Endothelial cell (in vitro differentiated cells): ENCODE results near the gene CARMIL1. TPM values are rescaled to one million over a fixed set of nuclear protein-coding genes. Genes with fewer than 3 reads are reported as not detected.

Experiments
- DNase-seq: peaks from one replicate; pipeline ENCODE4 v3.0.0; 2021; ENCODE audit warnings: low spot score
- H3K27ac Mint-ChIP-seq: one replicate; pipeline ENCODE4 v1.8.0; 2021; ENCODE audit warnings: mixed read lengths, inconsistent platforms; ENCODE audit not compliant: unreplicated experiment
- H3K27me3 Mint-ChIP-seq: one replicate; pipeline ENCODE4 v1.8.0; 2021; ENCODE audit warnings: mild to moderate bottlenecking, moderate library complexity, mixed read lengths, inconsistent platforms; ENCODE audit not compliant: unreplicated experiment
- H3K36me3 Mint-ChIP-seq: one replicate; pipeline ENCODE4 v1.8.0; 2021; ENCODE audit warnings: mild to moderate bottlenecking, low read depth, mixed read lengths, inconsistent platforms; ENCODE audit not compliant: unreplicated experiment
- H3K4me1 Mint-ChIP-seq: one replicate; pipeline ENCODE4 v1.8.0; 2021; ENCODE audit warnings: mild to moderate bottlenecking, mixed read lengths, inconsistent platforms; ENCODE audit not compliant: unreplicated experiment
- H3K4me3 Mint-ChIP-seq: one replicate; pipeline ENCODE4 v1.8.0; 2021; ENCODE audit warnings: mild to moderate bottlenecking, mixed read lengths, inconsistent platforms; ENCODE audit not compliant: unreplicated experiment
- H3K9me3 Mint-ChIP-seq: one replicate; pipeline ENCODE4 v1.8.0; 2021; ENCODE audit warnings: mixed read lengths, inconsistent platforms; ENCODE audit not compliant: unreplicated experiment
- total RNA-seq: library from RNA; stranded (reverse); fragmentation: NEBNext Ultra II Directional; extraction: Animal tissue kit (Norgen Biotek cat#: 25700); gene quantifications from one replicate; pipeline ENCODE4 v1.2.1, GENCODE V29; 2021; ENCODE audit not compliant: unreplicated experiment
- TF ChIP-seq, protein P1 (sequence below): fragments of 200-600 bp; sonication (generic); IDR thresholded peaks from one replicate; pipeline ENCODE4 v1.5.0; 2021; ENCODE audit warnings: antibody characterized with exemption; ENCODE audit not compliant: unreplicated experiment

CARMIL1 gene
- total RNA-seq, 1 donor from 2014 or later, result 32.5 TPM

DNA sequence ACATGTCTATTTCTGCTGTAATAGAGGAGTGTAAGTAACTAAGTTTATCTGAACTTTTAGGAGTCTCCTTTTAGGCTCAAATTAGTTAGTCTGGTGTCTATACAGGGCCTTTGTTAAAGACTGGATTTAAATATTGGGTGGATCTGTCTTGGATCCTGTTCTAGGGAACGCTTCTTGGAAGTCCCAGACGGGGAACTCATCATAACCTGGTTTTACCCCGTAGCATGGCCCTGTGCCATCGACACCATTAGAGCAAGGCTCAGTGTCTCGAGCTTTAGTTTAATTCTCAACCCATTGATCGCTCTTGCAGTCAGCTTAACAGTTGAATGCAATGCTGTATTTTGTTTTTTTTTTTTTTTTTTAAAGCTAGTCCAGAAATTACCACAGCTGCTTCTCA is 89.9 kb downstream of the CARMIL1 start:
- no peak overlapping the region for H3K4me3 Mint-ChIP-seq
- no peak overlapping the region for H3K27ac Mint-ChIP-seq
- no peaks in the 10 kb centered on the region for H3K9me3 Mint-ChIP-seq
- DNase-seq, result no peak
- TF ChIP-seq, protein P1, sequence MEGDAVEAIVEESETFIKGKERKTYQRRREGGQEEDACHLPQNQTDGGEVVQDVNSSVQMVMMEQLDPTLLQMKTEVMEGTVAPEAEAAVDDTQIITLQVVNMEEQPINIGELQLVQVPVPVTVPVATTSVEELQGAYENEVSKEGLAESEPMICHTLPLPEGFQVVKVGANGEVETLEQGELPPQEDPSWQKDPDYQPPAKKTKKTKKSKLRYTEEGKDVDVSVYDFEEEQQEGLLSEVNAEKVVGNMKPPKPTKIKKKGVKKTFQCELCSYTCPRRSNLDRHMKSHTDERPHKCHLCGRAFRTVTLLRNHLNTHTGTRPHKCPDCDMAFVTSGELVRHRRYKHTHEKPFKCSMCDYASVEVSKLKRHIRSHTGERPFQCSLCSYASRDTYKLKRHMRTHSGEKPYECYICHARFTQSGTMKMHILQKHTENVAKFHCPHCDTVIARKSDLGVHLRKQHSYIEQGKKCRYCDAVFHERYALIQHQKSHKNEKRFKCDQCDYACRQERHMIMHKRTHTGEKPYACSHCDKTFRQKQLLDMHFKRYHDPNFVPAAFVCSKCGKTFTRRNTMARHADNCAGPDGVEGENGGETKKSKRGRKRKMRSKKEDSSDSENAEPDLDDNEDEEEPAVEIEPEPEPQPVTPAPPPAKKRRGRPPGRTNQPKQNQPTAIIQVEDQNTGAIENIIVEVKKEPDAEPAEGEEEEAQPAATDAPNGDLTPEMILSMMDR, result no peak
- peaks cover 34% of the 10 kb centered on the region for H3K4me1 Mint-ChIP-seq
- H3K36me3 Mint-ChIP-seq, result no peaks in the 10 kb centered on the region
- peaks cover 3% of the 10 kb centered on the region for H3K27me3 Mint-ChIP-seq

DNA sequence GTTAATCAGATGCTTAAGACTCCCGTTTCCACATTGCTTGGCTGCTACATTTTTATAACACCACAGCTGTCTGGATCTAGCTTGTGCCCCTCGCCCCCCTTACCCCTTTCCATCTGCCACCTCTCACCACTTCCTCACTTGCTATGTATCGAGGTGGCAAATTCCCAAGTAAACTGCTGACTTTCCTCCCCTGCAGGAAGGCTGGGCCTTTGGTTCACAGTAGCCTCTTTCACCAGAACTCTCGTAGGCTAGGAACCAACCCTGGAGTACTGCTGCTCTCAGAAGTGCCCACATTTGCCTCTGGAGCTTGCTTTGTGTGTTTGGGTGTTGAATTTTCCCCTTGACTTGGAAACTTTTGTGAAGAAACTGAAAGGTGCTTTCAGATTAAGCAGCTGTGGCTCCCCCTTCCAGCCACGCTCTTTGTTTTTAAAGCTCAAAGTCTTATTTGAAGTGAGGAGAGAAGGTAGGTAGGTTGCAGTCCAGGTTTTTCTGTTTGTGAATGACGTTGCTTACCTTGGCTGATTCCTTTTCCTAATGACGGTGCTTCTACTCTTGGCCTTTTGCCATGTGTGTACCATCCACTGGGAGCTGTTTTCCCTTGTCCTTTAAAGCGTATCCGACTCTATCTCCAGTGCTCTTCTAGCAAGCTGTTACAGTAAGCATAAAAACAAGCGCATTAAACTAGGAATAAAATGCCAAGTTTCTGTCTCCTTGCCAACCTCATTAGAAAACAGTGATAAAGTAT is 90.4 kb downstream of the CARMIL1 start:
- peaks cover 34% of the 10 kb centered on the region for H3K4me1 Mint-ChIP-seq
- peak overlapping the region; percentile 45 for H3K27ac Mint-ChIP-seq
- no peaks in the 10 kb centered on the region for H3K36me3 Mint-ChIP-seq

DNA sequence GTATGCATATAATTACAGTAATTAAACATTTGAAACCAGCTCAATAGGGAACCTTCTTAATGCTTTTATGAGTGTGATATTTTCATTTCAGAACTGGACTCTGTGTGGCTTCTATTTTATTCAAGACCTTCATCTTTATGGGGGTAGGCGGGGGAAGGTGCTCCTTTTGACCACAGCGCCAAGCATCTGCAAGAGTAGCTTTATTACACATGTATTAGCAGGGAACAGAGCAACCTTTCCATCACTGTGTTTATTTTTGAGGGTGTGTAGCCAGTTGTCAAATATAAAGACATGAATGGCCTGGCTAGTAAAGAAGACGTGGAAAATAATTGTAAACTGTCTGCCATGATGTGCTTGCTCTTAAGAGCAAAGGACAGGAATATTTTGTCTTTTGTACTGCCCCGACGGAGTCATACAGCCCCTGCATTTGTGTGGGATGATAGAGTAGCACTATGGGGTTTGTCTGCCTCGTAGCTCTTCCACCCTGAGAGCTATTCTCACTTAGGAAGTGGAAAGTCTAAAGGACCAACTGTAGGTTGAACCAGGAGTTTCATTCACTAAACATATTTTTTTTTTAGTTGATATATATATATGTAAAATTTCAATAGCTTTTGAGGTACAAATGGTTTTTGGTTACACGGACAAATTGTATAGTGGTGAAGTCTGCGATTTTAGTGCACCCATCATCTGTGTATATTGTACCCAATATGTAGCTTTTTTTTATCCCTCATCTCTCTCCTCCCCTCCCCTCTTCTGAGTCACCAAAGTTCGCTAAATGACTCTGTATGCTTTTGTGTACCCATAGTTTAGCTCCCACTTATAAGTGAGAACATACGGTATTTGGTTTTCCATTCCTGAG is 91.2 kb downstream of the CARMIL1 start:
- Mint-ChIP-seq H3K4me3 (no peak overlapping the region), H3K27me3 (peaks cover 3% of the 10 kb centered on the region), H3K36me3 (no peaks in the 10 kb centered on the region), H3K4me1 (peaks cover 34% of the 10 kb centered on the region), H3K9me3 (no peaks in the 10 kb centered on the region), H3K27ac (no peak overlapping the region)
- TF ChIP-seq, protein P1, result no peak
- DNase-seq, result no peak

More for the DNA sequence above, 90.4 kb downstream of the CARMIL1 start:
- Mint-ChIP-seq H3K9me3 (no peaks in the 10 kb centered on the region), H3K4me3 (no peak overlapping the region), H3K27me3 (peaks cover 3% of the 10 kb centered on the region)
- TF ChIP-seq, protein P1, result no peak
- DNase-seq, result no peak

DNA sequence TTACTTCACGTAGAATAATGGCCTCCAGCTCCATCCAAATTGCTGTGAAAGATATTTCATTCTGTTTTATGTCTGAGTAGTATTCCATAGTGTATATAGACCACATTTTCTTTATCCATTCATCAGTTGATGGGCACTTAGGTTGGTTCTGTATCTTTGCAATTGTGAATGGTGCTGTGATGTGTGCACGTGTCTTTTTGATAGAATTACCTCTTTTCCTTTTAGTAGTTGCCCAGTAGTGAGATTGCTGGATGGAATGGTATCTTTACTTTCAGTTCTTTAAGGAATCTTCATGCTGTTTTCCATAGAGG is 91.8 kb downstream of the CARMIL1 start:
- H3K4me1 Mint-ChIP-seq, result peaks cover 34% of the 10 kb centered on the region
- no peaks in the 10 kb centered on the region for H3K9me3 Mint-ChIP-seq
- TF ChIP-seq, protein P1, result no peak
- H3K27me3 Mint-ChIP-seq, result peaks cover 3% of the 10 kb centered on the region
- no peak for DNase-seq
- no peak overlapping the region for H3K27ac Mint-ChIP-seq
- no peaks in the 10 kb centered on the region for H3K36me3 Mint-ChIP-seq
- no peak overlapping the region for H3K4me3 Mint-ChIP-seq

DNA sequence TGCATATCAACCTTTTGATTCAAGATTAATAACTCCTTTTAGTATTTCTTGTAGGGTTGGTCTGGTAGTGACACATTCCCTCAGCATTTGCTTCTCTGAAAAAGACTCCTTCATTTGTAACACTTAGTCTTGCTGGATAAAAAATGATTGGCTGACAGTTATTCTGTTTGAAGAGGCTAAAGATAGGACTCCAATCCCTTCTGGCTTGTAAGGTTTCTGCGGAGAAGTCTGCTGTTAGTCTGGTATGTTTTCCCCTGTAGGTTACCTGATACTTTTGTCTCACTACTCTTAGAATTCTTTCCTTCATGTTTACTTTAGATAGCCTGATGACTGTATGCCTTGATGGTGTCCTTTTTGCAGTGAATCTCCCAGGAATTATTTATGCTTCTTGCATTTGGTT is 96.0 kb downstream of the CARMIL1 start:
- DNase-seq, result no peak
- H3K27me3 Mint-ChIP-seq, result no peaks in the 10 kb centered on the region
- no peak overlapping the region for H3K27ac Mint-ChIP-seq
- TF ChIP-seq, protein P1, result no peak
- H3K4me1 Mint-ChIP-seq, result peaks cover 14% of the 10 kb centered on the region
- no peaks in the 10 kb centered on the region for H3K9me3 Mint-ChIP-seq
- no peak overlapping the region for H3K4me3 Mint-ChIP-seq
- no peaks in the 10 kb centered on the region for H3K36me3 Mint-ChIP-seq
